ENCODE results near the gene SIK3.
A peak's percentile ranks its signal among the peaks of the same experiment; 100 is the strongest.

Gene SIK3

DNA sequence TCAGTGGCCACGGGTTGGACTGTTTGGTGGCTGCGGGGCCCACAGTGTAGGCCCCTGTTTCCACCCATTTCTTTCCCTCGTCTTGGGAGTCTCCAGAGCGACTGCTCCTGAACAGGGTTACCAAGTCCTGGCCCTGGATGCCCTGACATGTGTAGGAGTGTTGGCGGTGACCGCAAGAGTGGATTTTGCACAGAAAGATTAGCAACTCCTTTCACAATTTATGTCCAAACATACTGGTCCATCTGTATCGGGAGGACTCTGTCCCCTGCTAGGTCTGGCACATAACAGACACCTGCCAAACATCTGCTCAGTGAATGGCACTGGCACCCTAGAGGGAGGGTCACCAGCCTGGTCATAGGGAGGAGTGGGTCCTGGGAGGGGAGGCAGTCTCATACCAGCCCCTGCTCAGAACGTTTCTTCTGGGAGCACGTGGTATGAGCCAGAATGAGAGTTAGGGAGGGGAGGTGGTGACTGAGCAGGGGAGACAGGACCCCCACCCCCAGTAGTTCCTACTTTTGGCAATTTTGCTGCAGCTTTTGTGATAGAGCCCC, 257.4 kb downstream of the SIK3 start:
- no peak overlapping the region for H3K4me3 ChIP-seq (ENCODE audit: low read depth, low read length)
- TF ChIP-seq, protein P1, sequence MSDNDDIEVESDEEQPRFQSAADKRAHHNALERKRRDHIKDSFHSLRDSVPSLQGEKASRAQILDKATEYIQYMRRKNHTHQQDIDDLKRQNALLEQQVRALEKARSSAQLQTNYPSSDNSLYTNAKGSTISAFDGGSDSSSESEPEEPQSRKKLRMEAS (IDR thresholded peaks at IDR 0.05; ENCODE audit: low read depth, low read length): peak; percentile 80
- no peak for TF ChIP-seq POLR2A (IDR thresholded peaks at IDR 0.05; ENCODE audit: extremely low read depth, insufficient read length)
- DNase-seq (ENCODE audit: low read depth): peak; percentile 53

DNA sequence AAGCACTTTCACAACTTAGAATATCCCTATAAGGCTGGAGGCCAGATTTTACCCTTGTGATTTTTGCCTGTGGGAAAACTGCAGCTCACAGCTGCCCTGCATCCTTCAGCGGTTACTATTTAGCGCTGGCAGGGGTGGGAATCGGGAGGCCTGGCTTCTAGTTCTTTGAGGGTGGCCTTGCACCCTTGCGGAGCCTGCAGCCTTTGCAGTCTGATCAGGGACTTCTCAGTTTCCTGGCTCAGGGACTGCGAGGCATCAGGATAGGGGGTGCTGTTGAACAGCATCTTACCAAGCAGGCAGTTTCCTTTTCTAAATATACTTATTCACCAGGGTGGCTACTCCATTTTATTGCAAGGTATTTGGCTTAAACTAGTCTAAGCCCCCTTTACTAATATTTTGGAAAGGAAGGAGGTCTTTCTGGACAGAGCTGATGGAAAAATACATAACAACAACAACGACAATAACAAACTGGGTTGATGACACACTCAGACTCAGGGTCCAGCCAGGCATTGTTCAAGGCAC, 257.9 kb downstream of the SIK3 start:
- no peak overlapping the region for H3K4me3 ChIP-seq (ENCODE audit: low read depth, low read length)
- DNase-seq (ENCODE audit: low read depth): peak; percentile 73
- TF ChIP-seq POLR2A (IDR thresholded peaks at IDR 0.05; ENCODE audit: extremely low read depth, insufficient read length) (no peak), MYC (IDR thresholded peaks at IDR 0.05; ENCODE audit: low read depth, low read length) (no peak)
- TF ChIP-seq, protein P1 (IDR thresholded peaks at IDR 0.05; ENCODE audit: low read depth, low read length): no peak
- TF ChIP-seq, protein P2, sequence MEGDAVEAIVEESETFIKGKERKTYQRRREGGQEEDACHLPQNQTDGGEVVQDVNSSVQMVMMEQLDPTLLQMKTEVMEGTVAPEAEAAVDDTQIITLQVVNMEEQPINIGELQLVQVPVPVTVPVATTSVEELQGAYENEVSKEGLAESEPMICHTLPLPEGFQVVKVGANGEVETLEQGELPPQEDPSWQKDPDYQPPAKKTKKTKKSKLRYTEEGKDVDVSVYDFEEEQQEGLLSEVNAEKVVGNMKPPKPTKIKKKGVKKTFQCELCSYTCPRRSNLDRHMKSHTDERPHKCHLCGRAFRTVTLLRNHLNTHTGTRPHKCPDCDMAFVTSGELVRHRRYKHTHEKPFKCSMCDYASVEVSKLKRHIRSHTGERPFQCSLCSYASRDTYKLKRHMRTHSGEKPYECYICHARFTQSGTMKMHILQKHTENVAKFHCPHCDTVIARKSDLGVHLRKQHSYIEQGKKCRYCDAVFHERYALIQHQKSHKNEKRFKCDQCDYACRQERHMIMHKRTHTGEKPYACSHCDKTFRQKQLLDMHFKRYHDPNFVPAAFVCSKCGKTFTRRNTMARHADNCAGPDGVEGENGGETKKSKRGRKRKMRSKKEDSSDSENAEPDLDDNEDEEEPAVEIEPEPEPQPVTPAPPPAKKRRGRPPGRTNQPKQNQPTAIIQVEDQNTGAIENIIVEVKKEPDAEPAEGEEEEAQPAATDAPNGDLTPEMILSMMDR (IDR thresholded peaks at IDR 0.05; ENCODE audit: low read depth, low read length): peak; percentile 50

GRCh38 chr11:116838321-116839084, 259.7 kb downstream of the SIK3 start:
- TF ChIP-seq, protein P2 (IDR thresholded peaks at IDR 0.05; ENCODE audit: low read depth, low read length): no peak
- DNase-seq (ENCODE audit: low read depth): no peak
- no peak overlapping the region for H3K4me3 ChIP-seq (ENCODE audit: low read depth, low read length)

- TF ChIP-seq MYC (IDR thresholded peaks at IDR 0.05; ENCODE audit: low read depth, low read length) (no peak), POLR2A (IDR thresholded peaks at IDR 0.05; ENCODE audit: extremely low read depth, insufficient read length) (no peak)
- TF ChIP-seq, protein P2 (IDR thresholded peaks at IDR 0.05; ENCODE audit: low read depth, low read length): no peak
- TF ChIP-seq, protein P1 (IDR thresholded peaks at IDR 0.05; ENCODE audit: low read depth, low read length): no peak
- no peak for DNase-seq (ENCODE audit: low read depth)
- no peak within 1 kb of the TSS for H3K4me3 ChIP-seq (ENCODE audit: low read depth, low read length)
Observed at GRCh38 chr11:116837231-116838091, 260.8 kb downstream of the SIK3 start, which contains the start of gene APOA1. APOA1 (minus strand) TSS chr11:116837622; CDS start chr11:116837387, 235 bp downstream.

DNA sequence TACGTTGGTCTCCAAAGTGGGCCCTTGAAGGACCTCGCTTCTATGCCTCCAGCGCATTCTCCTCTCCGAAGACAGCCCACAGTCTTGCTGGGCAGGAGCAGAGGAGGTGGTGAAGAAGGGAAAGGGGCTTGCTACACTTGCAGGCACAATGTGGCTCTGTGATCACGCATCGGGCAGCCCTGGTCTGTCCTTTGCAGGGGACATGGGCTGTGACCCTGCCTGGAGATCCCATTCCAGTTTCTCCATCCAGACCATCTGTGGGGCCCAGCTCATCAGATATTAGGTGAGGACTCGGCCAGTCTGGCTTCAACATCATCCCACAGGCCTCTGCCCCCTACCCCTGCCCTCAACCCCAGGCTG, 261.6 kb downstream of the SIK3 start:
- no peak overlapping the region for H3K4me3 ChIP-seq (ENCODE audit: low read depth, low read length)
- TF ChIP-seq POLR2A (IDR thresholded peaks at IDR 0.05; ENCODE audit: extremely low read depth, insufficient read length) (no peak), MYC (IDR thresholded peaks at IDR 0.05; ENCODE audit: low read depth, low read length) (no peak)
- TF ChIP-seq, protein P2 (IDR thresholded peaks at IDR 0.05; ENCODE audit: low read depth, low read length): no peak
- TF ChIP-seq, protein P1 (IDR thresholded peaks at IDR 0.05; ENCODE audit: low read depth, low read length): no peak
- DNase-seq (ENCODE audit: low read depth): no peak
